KMS-11 (cell line): ENCODE results near the gene CSMD2.
A peak's percentile ranks its signal among the peaks of the same experiment; 100 is the strongest.

Source experiments
- H2AFZ ChIP-seq: fragments of 200-600 bp; sonication (generic); 2 replicates; pipeline ENCODE4 v1.6.1; 2016; ENCODE audit warnings: antibody characterized with exemption, mixed run types, low read depth
- H3K27ac ChIP-seq: fragments of 200-600 bp; sonication (generic); 2 replicates; pipeline ENCODE4 v1.6.1; 2016; ENCODE audit warnings: mild to moderate bottlenecking, mixed run types
- H3K27me3 ChIP-seq: fragments of 200-600 bp; sonication (generic); 2 replicates; pipeline ENCODE4 v1.6.1; 2017; ENCODE audit warnings: mild to moderate bottlenecking, low read depth, mixed run types, moderate library complexity; ENCODE audit not compliant: insufficient read depth
- H3K36me3 ChIP-seq: fragments of 200-600 bp; sonication (generic); 2 replicates; pipeline ENCODE4 v1.6.1; 2017; ENCODE audit warnings: mild to moderate bottlenecking, mixed run types; ENCODE audit not compliant: insufficient read depth
- H3K4me1 ChIP-seq: fragments of 200-600 bp; sonication (generic); 2 replicates; pipeline ENCODE4 v1.6.1; 2016; ENCODE audit warnings: mild to moderate bottlenecking, low read depth, mixed run types; ENCODE audit not compliant: poor library complexity, severe bottlenecking
- H3K4me2 ChIP-seq: fragments of 200-600 bp; sonication (generic); 2 replicates; pipeline ENCODE4 v1.7.0; 2016; ENCODE audit warnings: mild to moderate bottlenecking, mixed run types
- H3K4me3 ChIP-seq: fragments of 200-600 bp; sonication (generic); IDR thresholded peaks from 2 replicates; pipeline ENCODE4 v1.6.1; 2017; ENCODE audit warnings: low read depth, low read length, mixed read lengths; ENCODE audit not compliant: insufficient read depth
- H3K79me2 ChIP-seq: fragments of 200-600 bp; sonication (generic); 2 replicates; pipeline ENCODE4 v1.6.1; 2016; ENCODE audit warnings: low read depth, mixed run types; ENCODE audit not compliant: insufficient read depth
- H3K9ac ChIP-seq: fragments of 200-600 bp; sonication (generic); 2 replicates; pipeline ENCODE4 v1.6.1; 2016; ENCODE audit warnings: mild to moderate bottlenecking, mixed run types
- H4K20me1 ChIP-seq: fragments of 200-600 bp; sonication (generic); 2 replicates; pipeline ENCODE4 v1.6.1; 2016; ENCODE audit warnings: mild to moderate bottlenecking, mixed run types; ENCODE audit not compliant: insufficient read depth
- CTCF ChIP-seq: fragments of 200-600 bp; sonication (generic); conservative IDR thresholded peaks from 2 replicates; pipeline ENCODE4 v1.6.1; 2017; ENCODE audit warnings: low read depth, mild to moderate bottlenecking, antibody characterized with exemption, low read length, moderate library complexity, mixed read lengths

CSMD2 gene

DNA sequence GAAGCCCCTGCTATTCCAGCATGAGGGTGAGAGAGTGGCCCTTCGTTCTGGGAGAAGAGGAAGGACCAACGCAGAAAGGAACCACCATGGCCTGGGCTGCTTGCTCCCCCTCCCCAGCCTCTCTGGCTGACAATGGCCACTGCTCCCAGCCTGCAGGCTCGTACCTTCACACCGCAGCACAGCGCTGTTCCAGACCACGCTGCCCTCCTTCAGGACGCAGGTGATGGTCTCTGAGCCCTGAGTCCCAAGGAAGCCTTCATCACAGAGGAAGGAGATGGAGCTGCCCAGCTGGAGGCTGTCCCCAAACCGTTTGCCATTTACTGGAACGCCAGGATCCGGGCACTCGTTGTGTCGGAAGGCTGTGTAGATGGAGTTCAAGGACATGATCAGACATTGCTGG, 426.1 kb downstream of the CSMD2 start:
- Histone ChIP-seq H3K36me3 (no peaks in the 10 kb centered on the region), H3K4me2 (no peak overlapping the region), H2AFZ (no peak overlapping the region), H3K4me1 (no peaks in the 10 kb centered on the region), H3K79me2 (no peaks in the 10 kb centered on the region), H3K27ac (no peak overlapping the region), H4K20me1 (no peaks in the 10 kb centered on the region), H3K4me3 (no peak overlapping the region), H3K27me3 (peaks cover 5% of the 10 kb centered on the region; the same call in 1 of the 2 replicates), H3K9ac (no peak overlapping the region)
- no peak for TF ChIP-seq CTCF

DNA sequence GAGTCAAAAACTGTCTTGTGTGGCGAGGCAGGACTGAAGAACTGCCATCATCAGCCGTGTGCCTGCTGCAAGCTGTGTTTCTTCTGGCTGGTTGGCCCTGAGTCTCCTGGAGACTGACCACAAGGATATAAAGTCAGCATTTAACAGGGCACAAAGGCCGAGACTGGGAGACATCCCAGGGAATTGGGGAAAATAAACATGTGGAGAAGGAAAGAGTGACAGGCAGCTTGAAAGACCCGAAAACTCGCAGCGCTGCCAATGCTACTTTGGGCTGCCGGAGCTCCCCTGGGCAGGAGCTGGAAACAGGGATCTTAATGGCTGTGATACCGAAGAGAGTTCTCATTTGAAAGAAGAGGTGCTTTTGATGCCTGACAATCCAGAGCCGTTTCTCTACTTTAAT, 426.5 kb downstream of the CSMD2 start:
- TF ChIP-seq CTCF, result no peak
- Histone ChIP-seq H3K27me3 (peaks cover 5% of the 10 kb centered on the region; the same call in 1 of the 2 replicates), H3K36me3 (no peaks in the 10 kb centered on the region), H3K4me3 (no peak overlapping the region), H2AFZ (no peak overlapping the region), H3K4me2 (no peak overlapping the region), H3K4me1 (no peaks in the 10 kb centered on the region), H3K27ac (no peak overlapping the region), H4K20me1 (no peaks in the 10 kb centered on the region), H3K79me2 (no peaks in the 10 kb centered on the region), H3K9ac (no peak overlapping the region)

- Histone ChIP-seq H3K4me3 (no peak overlapping the region), H2AFZ (no peak overlapping the region), H3K9ac (no peak overlapping the region), H3K79me2 (no peaks in the 10 kb centered on the region), H4K20me1 (no peaks in the 10 kb centered on the region), H3K4me2 (no peak overlapping the region), H3K27me3 (peaks cover 5% of the 10 kb centered on the region; the same call in 1 of the 2 replicates), H3K27ac (no peak overlapping the region), H3K36me3 (no peaks in the 10 kb centered on the region), H3K4me1 (no peaks in the 10 kb centered on the region)
- no peak for TF ChIP-seq CTCF
Measured at GRCh38 chr1:33736496-33736895, 428.5 kb downstream of the CSMD2 start.

DNA sequence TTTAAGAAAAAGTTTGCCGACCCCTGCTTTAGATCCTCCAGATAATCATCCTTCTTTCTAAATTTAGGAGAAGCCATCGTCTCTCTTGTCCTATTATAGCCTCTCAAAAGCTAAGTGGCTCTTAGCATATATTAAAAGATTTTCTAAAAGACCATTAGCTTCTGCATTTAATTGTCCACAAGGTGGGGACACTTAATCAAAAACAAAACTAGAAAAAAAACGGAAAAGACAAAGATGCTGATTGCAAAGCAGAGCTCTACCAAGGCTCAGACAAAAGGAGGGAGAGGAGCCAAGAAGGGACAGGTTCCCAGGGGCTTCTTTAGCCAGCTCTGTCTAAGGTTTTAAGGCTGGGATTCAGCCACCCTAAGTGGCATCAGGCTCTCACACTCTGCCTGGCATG, 429.4 kb downstream of the CSMD2 start:
- no peaks in the 10 kb centered on the region for H3K36me3 ChIP-seq
- no peaks in the 10 kb centered on the region for H3K79me2 ChIP-seq
- H4K20me1 ChIP-seq, result no peaks in the 10 kb centered on the region
- H3K4me2 ChIP-seq, result no peak overlapping the region
- peak; percentile 30; the same call in 1 of the 2 replicates for TF ChIP-seq CTCF
- no peak overlapping the region for H3K27ac ChIP-seq
- H2AFZ ChIP-seq, result no peak overlapping the region
- no peak overlapping the region for H3K9ac ChIP-seq
- H3K4me3 ChIP-seq, result no peak overlapping the region
- H3K27me3 ChIP-seq, result peaks cover 5% of the 10 kb centered on the region; the same call in 1 of the 2 replicates
- no peaks in the 10 kb centered on the region for H3K4me1 ChIP-seq

DNA sequence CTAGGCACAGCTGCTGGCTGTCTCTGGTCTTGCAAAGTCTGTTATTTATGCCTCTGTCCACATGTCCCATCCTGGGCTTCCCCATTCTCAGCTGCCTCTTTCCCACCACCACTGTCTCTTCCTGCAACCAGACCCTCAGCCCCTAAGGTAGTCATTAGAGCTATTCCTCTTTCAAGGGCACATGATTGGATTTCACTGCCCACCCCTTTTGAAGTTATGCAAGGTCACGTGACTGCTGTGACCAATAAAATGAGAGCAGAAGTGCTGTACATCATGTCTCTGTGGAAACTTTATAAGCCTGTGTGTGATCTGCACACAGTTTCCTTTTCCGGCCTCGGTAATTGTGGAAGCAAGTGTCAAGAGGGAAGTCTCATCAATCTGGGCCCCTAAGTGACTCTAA, 437.7 kb downstream of the CSMD2 start:
- no peaks in the 10 kb centered on the region for H3K36me3 ChIP-seq
- H3K4me2 ChIP-seq, result no peak overlapping the region
- H3K4me1 ChIP-seq, result no peaks in the 10 kb centered on the region
- H4K20me1 ChIP-seq, result no peaks in the 10 kb centered on the region
- H3K27ac ChIP-seq, result no peak overlapping the region
- H3K4me3 ChIP-seq, result no peak overlapping the region
- no peak for TF ChIP-seq CTCF
- H3K9ac ChIP-seq, result no peak overlapping the region
- H3K27me3 ChIP-seq, result no peaks in the 10 kb centered on the region
- H3K79me2 ChIP-seq, result no peaks in the 10 kb centered on the region
- no peak overlapping the region for H2AFZ ChIP-seq
